Measurements from ENCODE around the gene CMTM4. TPM values are rescaled to one million over a fixed set of nuclear protein-coding genes. Genes with fewer than 3 reads are reported as not detected.

CMTM4 gene
- total RNA-seq, 1 experiment from 2014 or later = 77.8 TPM

DNA sequence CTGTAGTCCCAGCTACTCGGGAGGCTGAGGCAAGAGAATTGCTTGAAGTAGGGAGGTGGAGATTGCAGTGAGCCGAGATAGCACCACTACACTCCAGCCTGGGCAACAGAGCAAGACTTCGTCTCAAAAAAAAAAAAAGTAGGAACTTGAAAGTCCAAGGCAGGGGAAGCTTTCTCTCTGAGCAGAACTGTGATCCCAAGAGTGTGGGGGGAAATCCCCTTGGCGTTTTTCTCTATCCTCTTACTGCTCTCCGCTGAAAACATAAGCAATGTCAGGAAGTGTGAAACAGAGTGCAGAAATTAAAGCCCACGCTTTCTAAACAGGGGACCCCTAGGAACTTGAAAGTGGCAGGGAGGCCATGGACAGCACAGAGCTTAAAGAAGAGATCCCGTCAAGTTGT, 101.8 kb downstream of the CMTM4 start:
- no peaks in the 10 kb centered on the region for H3K27me3 ChIP-seq (ENCODE audit: insufficient read depth, low read length)
- CTCF ChIA-PET = interaction anchor here (0.7 kb wide), 1 partner anchor 188 kb away, joined by 3 read pairs; no protein-coding TSS in a partner anchor
- H3K9ac ChIP-seq (ENCODE audit: low read length) = no peak overlapping the region
- H3K4me3 ChIP-seq (replicated peaks in 1 of 2; ENCODE audit: low read depth in 1 of 2, low read length in 2 of 2) = no peak overlapping the region
- RAD21 ChIA-PET (ENCODE audit: low non-redundant PET in 1 of 2, low total read pairs in 2 of 2, uncharacterized antibody in 2 of 2, unreplicated experiment in 2 of 2) = no interaction called here
- TF ChIP-seq EZH2phosphoT487 (IDR thresholded peaks at IDR 0.05; ENCODE audit: borderline replicate concordance) = no peak
- TF ChIP-seq SIN3A (IDR thresholded peaks at IDR 0.05; ENCODE audit: low read depth) = no peak
- TF ChIP-seq, protein P1, sequence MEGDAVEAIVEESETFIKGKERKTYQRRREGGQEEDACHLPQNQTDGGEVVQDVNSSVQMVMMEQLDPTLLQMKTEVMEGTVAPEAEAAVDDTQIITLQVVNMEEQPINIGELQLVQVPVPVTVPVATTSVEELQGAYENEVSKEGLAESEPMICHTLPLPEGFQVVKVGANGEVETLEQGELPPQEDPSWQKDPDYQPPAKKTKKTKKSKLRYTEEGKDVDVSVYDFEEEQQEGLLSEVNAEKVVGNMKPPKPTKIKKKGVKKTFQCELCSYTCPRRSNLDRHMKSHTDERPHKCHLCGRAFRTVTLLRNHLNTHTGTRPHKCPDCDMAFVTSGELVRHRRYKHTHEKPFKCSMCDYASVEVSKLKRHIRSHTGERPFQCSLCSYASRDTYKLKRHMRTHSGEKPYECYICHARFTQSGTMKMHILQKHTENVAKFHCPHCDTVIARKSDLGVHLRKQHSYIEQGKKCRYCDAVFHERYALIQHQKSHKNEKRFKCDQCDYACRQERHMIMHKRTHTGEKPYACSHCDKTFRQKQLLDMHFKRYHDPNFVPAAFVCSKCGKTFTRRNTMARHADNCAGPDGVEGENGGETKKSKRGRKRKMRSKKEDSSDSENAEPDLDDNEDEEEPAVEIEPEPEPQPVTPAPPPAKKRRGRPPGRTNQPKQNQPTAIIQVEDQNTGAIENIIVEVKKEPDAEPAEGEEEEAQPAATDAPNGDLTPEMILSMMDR (IDR thresholded peaks at IDR 0.05 in 2 of 3, conservative IDR thresholded peaks at IDR 0.05 in 1 of 3; ENCODE audit: borderline replicate concordance in 1 of 3, insufficient read depth in 1 of 3, low read depth in 2 of 3, low read length in 2 of 3) = no peak
- TF ChIP-seq SRF (IDR thresholded peaks at IDR 0.05; ENCODE audit: low read depth) = no peak
- TF ChIP-seq JUND (IDR thresholded peaks at IDR 0.05) = no peak
- TF ChIP-seq ZNF274 (IDR thresholded peaks at IDR 0.05; ENCODE audit: low read depth, low read length) = no peak
- TF ChIP-seq POLR2AphosphoS5 (IDR thresholded peaks at IDR 0.05; ENCODE audit: low read depth, low read length) = no peak
- TF ChIP-seq POLR2A (IDR thresholded peaks at IDR 0.05; ENCODE audit: borderline replicate concordance, extremely low read depth, insufficient read depth, insufficient read length) = no peak
- TF ChIP-seq EZH2 (IDR thresholded peaks at IDR 0.05) = no peak
- no peak for TF ChIP-seq SP1 (IDR thresholded peaks at IDR 0.05; ENCODE audit: low read depth)
- TF ChIP-seq, protein P2, sequence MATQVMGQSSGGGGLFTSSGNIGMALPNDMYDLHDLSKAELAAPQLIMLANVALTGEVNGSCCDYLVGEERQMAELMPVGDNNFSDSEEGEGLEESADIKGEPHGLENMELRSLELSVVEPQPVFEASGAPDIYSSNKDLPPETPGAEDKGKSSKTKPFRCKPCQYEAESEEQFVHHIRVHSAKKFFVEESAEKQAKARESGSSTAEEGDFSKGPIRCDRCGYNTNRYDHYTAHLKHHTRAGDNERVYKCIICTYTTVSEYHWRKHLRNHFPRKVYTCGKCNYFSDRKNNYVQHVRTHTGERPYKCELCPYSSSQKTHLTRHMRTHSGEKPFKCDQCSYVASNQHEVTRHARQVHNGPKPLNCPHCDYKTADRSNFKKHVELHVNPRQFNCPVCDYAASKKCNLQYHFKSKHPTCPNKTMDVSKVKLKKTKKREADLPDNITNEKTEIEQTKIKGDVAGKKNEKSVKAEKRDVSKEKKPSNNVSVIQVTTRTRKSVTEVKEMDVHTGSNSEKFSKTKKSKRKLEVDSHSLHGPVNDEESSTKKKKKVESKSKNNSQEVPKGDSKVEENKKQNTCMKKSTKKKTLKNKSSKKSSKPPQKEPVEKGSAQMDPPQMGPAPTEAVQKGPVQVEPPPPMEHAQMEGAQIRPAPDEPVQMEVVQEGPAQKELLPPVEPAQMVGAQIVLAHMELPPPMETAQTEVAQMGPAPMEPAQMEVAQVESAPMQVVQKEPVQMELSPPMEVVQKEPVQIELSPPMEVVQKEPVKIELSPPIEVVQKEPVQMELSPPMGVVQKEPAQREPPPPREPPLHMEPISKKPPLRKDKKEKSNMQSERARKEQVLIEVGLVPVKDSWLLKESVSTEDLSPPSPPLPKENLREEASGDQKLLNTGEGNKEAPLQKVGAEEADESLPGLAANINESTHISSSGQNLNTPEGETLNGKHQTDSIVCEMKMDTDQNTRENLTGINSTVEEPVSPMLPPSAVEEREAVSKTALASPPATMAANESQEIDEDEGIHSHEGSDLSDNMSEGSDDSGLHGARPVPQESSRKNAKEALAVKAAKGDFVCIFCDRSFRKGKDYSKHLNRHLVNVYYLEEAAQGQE (IDR thresholded peaks at IDR 0.05; ENCODE audit: low read depth) = no peak
- TF ChIP-seq ELF1 (IDR thresholded peaks at IDR 0.05; ENCODE audit: borderline replicate concordance, low read depth) = no peak
- TF ChIP-seq TCF7L2 (IDR thresholded peaks at IDR 0.05; ENCODE audit: borderline replicate concordance, extremely low read depth, insufficient read depth, insufficient read length) = no peak
- no peak for TF ChIP-seq CBX3 (IDR thresholded peaks at IDR 0.05; ENCODE audit: low read depth)
- H2AFZ ChIP-seq (ENCODE audit: low read depth, low read length, poor library complexity, severe bottlenecking) = no peak overlapping the region
- ATAC-seq = no peak
- POLR2A ChIA-PET = no interaction called here
- no TSS peak for BruUV-seq (replicated peaks)
- H4K20me1 ChIP-seq (ENCODE audit: insufficient read depth) = no peaks in the 10 kb centered on the region
- no peaks in the 10 kb centered on the region for H3K79me2 ChIP-seq (ENCODE audit: insufficient read depth, low read length)
- intact Hi-C loops (cut with micrococcal nuclease) = no loop called here
- H3K9me2 ChIP-seq (ENCODE audit: insufficient read depth) = no peaks in the 10 kb centered on the region
- no peak for DNase-seq (ENCODE audit: low read depth, low spot score)
- no peaks in the 10 kb centered on the region for H3K4me1 ChIP-seq (ENCODE audit: control insufficient read depth in 1 of 2, insufficient read depth in 2 of 2, low read length in 2 of 2)
- H3K36me3 ChIP-seq (ENCODE audit: control insufficient read depth in 1 of 2, insufficient read depth in 2 of 2, low read length in 2 of 2) = no peaks in the 10 kb centered on the region
- no peak overlapping the region for H3K4me2 ChIP-seq (ENCODE audit: low read length)
- H3K27ac ChIP-seq (ENCODE audit: low read depth, low read length) = no peak overlapping the region
- H3K9me3 ChIP-seq (ENCODE audit: control insufficient read depth in 1 of 2, insufficient read depth in 1 of 2, low read depth in 1 of 2, low read length in 2 of 2) = no peaks in the 10 kb centered on the region

Data from HCT116 (cell line).